SHP77 treated with DMSO at 0.1 percent for 48 hours (cell line): ENCODE results near the gene OSBPL3.
"Not testable (repeated sequence)": the region's sequence is repeated elsewhere in the genome, so short reads cannot be mapped to it uniquely, and the experiment has no call there.

Source experiments
- DNase-seq: peaks from one replicate; lab custom pipeline; 2025; lab: John Stamatoyannopoulos, UW

Gene OSBPL3

DNA sequence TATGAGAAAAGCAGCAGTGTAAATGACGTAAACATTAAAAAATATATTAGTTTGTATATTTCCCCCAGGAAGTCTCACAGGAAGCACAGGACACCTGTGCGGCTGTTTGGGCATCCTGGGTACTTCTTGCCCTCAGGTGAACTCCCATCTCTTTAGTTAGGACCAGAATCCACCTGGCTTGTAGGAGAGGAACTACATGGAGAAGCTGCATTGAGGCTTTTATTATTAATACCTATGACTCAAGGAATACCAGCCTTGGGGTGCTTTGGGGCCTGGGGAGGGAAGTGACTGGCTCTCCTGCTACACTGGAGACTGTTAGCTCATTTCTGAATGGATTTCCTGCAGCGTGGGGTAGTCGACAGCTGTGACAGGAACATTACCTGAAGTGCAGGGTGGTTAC is 182.7 kb downstream of the OSBPL3 start:
- no peak for DNase-seq

DNA sequence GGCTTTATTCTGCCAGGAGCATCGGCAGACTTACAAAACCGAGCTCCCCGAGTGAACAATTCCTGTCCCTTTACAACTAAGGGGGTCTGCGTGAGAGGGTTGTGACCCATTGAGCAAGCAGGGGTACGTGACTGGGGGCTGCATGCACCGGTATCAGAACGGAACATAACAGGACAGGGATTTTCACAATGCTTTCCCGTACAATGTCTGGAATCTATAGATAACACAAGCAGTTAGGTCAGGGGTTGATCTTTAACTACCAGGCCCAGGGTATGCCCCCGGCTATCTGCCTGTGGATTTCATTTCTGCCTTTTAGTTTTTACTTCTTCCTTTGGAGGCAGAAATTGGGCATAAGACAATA is 184.6 kb downstream of the OSBPL3 start:
- no peak for DNase-seq

DNA sequence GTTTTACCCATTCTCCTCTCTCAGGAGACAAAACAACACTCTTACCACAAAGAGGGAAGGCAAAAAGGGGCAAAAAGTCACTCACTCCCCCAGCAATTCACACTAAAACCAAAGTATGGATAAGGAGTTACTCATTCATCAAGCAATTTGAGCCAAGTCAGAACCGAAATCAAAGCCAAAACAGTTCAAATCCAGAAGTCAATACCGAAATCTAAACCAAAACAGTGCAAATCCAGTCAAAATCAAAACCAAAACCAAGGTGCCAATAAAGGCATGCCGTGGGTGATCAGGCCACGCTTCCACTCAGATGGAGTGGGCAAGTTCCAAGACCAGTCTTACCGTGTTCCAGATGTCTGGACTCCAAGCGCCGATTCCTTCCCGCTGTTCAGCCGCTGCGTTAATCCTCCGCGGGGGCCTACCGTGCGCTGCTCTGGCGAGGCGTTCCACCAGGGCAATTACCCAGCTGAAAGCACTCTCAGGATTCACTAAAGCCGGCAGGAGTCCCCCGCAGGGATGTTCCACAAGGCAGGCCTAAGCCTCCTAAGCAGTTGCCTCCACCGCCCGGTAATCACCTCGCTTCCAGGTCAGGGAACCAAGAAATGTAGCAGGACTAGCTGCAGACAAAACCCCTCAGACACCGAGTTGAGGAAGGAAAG is 185.1 kb downstream of the OSBPL3 start:
- not testable (repeated sequence) for DNase-seq

DNA sequence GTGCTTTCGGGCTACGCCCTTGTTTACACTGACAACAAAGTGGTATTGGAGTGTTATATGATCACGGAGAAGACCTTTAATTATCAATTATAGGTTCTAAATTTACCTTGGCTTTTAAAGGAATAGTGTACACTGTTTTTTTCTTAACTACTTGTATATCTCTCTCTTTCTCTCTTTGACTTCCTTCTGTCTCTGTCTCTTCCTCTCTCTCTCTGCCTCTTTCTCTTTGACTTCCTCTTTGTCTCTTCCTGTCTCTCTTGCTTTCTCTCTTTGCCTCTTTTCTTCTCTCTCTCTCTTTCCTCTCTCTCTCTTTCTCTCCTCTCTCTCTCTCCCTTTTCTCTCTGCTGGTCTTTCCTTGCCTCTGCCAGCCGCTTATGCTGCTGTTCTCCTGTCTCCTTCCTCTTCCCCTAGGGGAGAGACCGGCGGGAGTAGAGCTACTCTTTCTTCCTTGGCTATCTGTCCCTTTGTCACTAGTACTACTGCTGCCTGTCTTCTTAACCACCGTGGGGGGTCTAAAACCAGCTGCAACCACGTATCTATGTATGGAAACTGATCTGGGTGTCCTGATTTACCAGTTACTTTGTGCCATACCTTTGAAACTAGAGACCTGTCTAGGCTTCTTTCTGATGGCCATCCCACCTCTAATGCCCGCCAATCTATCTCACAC is 185.9 kb downstream of the OSBPL3 start:
- DNase-seq: no peak

DNA sequence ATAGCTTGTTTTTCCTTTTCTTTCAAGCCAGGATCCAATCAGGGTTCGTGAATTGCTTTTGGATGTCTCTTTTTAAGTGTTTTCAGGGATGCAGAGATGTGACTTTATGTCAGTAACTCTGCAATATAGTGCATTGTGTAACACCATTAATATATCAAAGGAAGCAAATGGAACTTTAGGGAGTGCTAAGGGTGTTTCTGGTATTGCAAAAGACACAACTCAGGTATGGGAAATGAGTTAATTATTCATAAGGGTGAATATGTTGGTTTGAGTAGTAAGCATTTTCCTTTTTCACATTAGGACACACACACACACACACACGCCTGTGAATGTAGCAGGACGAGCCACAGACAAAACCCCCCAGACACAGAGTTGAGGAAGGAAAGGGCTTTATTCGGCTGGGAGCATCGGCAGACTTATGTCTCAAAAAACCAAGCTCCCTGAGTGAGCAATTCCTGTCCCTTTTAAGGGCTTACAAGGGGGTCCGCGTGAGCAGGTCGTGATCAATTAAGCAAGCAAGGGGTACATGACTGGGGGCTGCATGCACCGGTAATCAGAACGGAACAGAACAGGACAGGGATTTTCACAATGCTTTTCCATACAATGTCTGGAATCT is 190.9 kb downstream of the OSBPL3 start:
- no peak for DNase-seq

DNA sequence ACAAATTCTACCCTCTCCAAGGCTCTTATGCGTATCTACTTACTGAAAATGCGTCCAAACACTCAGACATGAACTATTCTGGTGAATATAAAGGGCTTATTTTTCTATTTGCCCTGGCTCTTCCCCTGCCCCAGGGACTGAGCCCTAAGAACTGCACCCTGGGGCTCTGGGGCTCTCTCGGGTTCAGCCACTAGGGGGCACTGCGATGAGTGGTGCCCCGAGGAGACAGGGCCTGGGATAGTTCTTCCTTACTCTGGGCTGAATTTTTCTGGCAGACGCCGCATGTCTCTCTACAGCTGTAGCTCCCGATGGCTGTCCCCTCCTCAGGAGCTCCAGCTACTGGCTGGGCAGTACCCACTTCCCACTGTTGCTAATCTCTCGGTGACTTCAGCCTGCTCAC is 191.9 kb downstream of the OSBPL3 start:
- no peak for DNase-seq

DNA sequence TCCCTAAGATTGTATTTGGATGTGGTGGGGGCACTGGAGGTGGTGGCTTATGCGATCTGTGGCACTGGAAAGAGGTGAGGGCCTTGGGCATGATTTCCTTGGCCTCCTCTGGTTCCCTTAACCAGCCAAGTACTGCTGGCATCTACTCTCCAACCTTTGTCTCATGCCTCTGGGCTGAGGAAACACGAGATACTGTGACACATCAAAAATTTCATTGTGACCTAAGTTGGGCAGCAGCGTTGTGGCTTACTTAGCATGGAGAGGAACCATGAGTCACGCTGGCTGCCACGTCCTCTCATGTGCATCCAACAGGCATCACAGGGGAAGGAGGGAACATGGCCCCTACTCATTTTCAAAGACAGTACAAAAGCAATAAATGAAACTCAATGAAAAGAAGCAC is 193.0 kb downstream of the OSBPL3 start:
- DNase-seq: no peak

DNA sequence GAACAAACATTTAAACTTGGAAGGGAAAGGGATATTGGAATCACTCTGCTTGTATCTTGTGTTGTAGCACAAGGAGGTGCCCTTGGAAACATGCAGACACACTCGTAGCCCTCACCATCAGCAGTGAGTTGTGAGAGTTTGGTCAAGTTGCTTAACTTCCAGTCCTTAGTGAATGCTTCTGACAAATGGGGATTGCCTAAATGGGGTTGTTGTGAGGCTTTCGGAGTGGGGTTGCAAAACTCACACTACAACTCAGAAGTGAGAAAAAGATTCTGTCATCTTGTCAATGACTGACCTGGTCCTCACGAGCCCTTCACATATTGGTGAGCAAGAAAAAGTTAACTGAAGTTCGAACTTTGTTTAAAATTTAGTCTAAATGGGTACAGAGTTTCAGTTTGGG is 193.7 kb downstream of the OSBPL3 start:
- DNase-seq: no peak

DNA sequence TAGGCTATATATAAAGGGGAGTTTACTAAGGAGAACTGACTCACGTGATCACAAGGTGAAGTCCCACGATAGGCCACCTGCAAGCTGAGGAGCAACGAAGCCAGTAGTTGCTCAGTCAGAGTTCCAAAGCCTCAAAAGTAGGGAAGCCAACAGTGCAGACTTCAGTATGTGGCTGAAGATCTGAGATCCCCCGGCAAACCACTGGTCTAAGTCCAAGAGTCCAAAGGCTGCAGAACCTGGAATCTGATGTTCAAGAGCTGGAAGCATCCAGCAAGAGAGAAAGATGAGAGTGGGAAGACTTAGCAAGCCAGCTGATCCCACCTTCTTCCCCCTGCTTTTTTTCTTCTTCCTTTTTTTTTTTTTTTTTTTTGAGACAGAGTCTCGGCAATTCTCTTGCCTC is 195.7 kb downstream of the OSBPL3 start:
- no peak for DNase-seq

DNA sequence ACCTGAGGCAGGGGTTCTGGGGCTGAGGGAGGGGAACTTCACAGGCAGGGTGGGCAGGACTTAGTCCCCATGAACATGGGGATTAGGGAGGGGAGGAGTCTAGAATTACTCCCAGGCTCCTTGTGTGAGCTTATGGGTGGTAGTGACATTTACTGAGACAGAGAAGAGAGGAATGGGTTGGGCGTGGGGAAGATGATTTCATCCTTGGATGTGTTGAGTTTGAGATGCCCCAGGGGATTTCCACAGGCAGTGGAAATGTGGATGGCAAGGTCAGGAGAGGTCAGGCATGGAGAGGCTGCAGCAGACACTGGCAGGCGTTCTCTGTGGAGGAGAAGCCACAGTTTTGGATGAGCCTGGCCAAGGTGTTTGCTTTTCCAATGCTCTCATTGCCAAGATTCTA is 196.3 kb downstream of the OSBPL3 start:
- no peak for DNase-seq

DNA sequence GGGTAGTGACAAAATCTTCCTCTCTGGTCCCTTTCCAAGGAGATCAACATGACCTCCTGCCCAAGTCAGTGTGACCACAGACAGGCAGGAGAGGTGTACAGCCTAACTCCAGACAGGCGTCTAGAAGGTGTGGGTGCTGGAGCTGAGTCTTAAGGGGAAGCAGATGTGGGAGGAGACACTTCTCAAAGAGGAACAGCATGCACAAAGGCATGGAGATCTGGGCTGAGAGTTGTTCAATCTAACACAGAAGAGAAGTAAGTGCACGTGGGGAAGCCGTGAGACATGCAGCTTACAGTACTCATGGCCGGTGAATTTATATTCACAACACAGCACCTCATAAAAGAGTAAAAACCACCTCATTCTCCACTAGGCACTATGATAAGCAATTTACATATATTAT is 198.9 kb downstream of the OSBPL3 start:
- no peak for DNase-seq

DNA sequence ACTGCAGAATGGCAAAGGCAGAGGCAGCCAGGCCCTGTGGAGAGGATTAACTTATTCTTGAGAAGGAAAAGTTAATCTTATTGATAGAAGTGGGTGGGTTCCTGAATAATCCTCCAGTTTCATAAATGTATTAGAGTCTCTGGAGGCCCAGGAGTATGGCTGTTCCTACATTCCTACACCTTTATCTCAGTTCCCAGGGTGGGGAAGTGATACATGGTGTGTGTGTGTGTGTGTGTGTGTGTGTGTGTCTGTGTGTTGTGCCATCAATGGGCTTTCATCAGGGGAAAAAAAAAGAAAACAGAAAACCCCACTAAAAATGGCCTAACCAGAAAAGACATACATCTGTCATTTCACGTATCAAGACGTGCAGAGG is 200.7 kb downstream of the OSBPL3 start:
- DNase-seq: no peak

DNA sequence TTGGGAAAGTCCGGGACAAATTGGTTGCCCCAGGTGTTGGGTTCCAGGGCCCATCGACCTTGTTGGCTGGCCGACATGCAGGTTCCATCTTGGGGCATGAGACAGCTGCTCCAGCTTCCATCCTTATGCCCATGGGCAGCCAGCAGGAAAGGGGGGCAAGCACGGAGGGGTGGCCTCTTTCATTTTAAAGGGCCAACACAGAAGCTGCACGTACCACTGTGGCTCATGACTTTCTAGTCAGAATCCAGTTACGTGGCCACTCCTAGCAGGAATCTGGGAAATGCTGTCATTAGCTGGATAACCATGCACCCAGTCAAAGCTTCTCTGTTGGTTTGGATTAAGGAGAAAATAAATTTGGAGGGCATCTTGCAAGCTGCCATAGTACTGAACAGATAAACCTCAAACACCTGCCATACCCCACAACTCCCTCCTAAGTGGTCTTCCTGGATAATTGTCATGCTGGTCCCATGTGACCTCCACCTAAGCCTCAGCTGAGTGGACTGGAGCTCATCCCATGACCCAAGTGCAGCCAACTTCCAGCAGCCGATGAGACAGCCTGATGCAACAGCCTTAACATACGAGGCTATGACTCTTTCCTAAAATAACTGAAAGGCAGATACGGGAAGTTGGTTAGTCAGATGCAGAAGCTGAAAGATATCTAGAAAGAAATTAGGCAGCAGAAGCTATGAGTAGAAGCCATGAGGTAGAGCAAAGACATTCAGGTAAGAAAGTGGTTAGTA is 201.3 kb downstream of the OSBPL3 start:
- no peak for DNase-seq

DNA sequence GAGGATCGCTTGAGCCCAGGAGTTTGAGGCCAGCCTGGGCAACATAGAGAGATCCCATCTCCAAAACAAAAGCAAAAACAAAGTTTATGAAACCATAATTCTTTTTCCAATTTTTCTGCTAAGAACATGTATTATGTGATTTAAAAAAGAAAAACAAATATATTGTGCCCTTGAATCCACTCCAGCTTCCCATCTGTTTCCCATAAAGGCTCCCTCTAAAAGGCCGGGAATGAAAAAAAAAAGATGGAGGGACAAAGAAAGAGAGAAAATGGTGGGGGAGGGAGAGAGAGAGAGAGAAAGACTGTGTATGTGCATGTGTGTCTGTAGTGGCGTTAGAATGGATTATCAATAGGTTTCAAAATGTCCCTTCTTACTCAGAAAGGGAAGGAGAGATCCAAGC is 202.2 kb downstream of the OSBPL3 start:
- no peak for DNase-seq

DNA sequence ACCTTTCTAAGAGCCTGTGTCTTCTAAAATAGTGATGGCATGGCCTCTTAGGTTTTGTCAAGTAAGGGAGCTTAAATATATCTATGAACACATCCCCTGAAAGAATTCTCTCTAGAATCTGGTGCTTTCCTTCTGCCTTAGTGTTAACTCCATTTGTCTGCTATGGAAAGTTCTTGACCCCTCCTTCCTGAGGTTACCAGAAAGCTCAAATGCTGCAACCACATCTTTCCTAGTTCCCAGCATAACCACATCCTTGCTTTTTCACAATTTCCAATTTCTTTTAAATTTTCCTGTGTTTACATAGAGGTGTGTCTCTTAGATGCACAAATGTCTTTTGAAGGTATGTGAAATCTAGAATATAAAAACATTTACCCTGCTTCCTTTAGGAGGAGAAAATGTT is 206.3 kb downstream of the OSBPL3 start:
- no peak for DNase-seq

DNA sequence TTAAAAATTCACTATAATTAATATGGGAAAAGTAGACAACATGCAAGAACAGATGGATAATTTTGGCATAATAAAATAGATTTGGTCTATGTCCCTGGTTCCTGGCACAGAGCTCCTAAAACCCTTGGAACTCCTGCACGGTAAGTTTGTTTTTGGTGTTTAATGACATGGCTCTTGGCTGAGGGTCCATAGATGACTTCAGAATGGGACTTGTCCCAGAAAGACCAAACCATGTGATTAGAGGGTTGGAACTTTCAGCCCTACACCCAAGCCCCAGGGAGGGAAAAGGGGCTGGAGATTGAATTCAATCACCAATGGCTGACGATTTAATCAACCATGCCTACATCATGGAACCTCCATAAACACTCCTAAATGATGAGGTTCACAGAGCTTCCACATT is 210.1 kb downstream of the OSBPL3 start:
- DNase-seq: no peak

DNA sequence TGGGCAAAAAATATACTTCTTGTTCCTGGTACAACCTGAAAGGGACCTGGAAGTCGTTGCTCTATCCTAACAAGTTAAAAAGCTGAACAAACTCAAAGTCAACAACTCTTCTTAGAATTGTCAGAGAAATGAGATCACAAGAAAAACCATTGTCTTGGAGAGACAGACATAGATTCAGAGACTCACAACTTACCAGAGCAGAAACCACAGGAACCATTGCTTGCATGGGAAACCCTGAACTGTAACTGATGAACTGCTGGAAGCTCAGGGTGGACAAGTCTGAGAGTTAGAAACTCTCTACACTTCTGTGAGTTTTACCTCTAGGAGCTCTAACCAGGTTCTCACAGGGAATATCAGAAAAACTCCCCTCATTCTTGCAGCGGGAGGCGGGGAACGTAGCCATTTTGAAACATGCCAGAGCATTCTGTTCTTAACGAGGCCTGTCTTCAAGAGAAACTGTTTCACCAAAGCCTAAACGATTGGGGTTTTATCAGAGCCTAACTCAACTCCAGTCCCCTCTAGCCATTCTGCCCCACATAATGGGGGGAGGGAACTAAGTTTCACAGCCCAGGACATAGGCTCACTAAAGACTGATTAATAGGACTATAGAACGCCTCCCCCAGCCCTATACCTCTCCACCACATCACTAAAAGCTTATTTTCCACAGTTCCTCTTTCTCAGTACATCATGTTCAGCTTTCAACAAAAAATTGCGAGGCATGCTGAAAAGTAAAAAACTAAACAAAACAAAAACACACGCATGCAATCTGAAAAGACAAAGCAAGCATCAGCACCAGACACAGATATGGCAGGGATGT is 210.8 kb downstream of the OSBPL3 start:
- DNase-seq: no peak

DNA sequence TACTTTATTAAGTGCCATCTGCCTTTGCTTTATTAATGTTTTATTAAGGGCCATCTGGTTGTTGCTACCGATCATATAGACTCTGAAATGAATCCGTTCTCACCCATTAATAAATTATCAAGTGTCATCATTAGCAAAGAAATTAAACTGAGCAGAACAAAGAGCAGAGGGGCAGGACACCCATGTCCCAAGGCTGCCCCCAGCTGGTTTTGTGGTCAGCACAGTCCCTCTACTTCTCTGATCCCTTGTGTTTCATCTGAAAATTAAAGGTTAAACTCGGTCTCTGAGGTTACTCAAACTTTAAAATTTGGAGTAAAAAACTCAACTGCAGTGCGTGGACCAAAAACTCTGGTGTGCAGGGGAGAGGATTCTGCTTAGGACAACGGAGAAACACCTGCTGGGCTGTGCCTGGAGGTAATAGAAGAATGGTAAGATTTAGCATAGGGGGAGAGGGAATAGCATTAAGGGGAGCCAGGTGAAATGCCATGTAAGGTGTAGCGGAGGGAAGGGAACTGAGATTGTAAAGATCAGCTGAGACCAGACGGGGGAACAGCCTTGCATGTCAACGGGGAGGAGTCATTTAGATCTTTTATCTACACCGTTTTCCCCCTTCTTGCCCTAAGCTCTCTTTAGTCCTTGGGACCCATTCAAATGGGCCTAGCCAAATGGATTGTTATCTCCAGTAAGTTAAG is 212.0 kb downstream of the OSBPL3 start:
- no peak for DNase-seq

DNA sequence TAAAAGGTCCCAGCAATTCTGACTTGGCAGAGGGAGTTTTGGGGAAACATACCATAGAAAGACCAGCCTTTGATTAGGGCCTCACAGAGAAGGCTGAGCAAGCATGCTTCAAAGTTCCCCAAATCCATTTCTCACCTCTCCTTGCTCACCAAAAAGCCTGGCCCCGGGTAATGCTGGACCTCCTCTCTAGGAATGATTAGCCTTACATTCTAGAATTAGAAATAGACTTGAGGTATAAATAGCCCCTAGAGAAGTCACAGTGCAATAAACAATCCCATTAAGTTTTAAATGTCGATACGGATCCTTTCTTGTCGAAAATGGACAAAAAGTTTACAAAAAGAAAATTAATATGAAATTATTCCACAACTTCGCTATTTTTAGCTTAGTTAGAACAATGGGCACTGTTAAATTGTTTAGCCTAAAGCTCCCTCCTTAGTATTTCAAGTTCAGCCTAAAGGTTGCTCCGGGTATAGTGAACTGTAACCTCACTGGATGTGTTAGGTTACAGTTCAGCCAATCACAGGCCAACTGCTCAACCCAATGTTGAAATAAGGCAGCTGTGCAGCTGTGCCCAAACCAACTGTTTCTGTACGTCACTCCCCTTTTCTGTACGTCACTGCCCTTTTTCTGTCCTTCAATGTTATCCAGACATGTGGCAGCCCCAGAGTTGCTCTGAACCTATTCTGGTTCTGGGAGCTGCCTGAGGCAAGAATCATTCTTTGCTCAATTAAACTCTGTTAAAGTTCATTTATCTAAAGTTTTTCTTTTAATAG is 214.8 kb downstream of the OSBPL3 start:
- peak; percentile 20 for DNase-seq

DNA sequence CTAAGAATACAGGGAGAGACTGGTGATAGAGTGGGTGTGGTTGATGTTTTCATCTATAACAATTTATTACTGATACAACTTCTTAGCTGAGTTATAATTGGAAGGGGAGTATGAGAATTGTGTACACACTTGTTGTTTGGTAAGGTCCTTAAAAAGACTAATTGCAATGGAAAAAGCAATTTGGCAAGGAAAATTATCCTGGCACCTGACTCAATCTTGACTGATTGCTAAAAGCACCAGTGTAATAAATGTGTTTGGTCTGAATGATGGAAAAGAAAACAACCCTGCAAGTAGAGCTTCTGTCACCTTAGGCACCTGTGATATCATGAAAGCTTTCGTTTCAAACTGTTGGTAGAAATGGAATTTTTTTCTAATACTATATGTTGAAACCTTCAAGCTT is 216.0 kb downstream of the OSBPL3 start:
- DNase-seq: no peak
